ENCODE results near the gene TRAIP.
A peak's percentile ranks its signal among the peaks of the same experiment; 100 is the strongest.

The TRAIP gene

DNA sequence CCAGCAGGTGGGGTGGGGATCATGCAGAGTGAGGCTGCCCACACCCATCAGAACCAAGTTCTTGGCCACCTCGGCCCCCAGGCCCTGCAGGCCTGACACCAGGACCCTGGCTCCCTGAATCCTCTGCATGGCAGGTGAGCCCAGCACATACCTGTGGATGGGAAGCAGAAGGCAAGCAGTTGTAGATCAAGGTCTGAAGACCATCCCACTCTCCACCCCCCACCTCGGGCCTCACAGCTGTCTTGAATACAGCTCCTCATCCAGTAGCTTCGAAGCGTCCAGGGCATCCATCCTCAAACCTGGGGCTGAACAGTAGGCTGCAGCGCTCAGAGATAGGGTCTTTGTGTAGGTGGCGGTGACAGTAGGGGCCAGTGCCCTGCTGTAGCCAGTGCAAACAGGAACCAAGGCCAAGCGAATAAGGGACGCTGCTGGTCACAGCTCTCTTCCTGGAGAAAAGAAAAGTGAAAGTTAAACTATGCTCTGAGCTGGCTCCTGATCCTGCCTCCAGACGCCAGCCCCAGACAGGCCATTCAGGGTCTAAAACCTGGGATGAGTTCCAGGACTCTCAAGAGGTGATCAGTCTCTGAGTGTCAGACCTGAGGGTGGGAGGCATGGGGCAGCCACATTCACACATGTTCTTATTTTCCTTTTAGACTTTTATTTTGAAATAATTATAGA, 42.7 kb downstream of the TRAIP start, which contains the start of gene UBA7:
Gene UBA7 (minus strand): TSS at position 457 of the 678 bp plus-strand sequence. CDS start 166 bp downstream, at position 291.
- Histone ChIP-seq H3K4me3 (replicated peaks; ENCODE audit: low read depth, low read length) (peak within 1 kb of the TSS; percentile 62), H3K27me3 (replicated peaks; ENCODE audit: control insufficient read depth, insufficient read depth, low read length) (no peaks in the 10 kb centered on the region), H3K36me3 (ENCODE audit: control insufficient read depth, insufficient read depth, low read length) (peaks cover 15% of the 10 kb centered on the region)
- DNase-seq (ENCODE audit: extremely low read depth, insufficient read length) = peak; percentile 57
- TF ChIP-seq, protein P1, sequence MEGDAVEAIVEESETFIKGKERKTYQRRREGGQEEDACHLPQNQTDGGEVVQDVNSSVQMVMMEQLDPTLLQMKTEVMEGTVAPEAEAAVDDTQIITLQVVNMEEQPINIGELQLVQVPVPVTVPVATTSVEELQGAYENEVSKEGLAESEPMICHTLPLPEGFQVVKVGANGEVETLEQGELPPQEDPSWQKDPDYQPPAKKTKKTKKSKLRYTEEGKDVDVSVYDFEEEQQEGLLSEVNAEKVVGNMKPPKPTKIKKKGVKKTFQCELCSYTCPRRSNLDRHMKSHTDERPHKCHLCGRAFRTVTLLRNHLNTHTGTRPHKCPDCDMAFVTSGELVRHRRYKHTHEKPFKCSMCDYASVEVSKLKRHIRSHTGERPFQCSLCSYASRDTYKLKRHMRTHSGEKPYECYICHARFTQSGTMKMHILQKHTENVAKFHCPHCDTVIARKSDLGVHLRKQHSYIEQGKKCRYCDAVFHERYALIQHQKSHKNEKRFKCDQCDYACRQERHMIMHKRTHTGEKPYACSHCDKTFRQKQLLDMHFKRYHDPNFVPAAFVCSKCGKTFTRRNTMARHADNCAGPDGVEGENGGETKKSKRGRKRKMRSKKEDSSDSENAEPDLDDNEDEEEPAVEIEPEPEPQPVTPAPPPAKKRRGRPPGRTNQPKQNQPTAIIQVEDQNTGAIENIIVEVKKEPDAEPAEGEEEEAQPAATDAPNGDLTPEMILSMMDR (IDR thresholded peaks at IDR 0.05; ENCODE audit: insufficient read depth, low read length, poor library complexity, severe bottlenecking) = no peak

DNA sequence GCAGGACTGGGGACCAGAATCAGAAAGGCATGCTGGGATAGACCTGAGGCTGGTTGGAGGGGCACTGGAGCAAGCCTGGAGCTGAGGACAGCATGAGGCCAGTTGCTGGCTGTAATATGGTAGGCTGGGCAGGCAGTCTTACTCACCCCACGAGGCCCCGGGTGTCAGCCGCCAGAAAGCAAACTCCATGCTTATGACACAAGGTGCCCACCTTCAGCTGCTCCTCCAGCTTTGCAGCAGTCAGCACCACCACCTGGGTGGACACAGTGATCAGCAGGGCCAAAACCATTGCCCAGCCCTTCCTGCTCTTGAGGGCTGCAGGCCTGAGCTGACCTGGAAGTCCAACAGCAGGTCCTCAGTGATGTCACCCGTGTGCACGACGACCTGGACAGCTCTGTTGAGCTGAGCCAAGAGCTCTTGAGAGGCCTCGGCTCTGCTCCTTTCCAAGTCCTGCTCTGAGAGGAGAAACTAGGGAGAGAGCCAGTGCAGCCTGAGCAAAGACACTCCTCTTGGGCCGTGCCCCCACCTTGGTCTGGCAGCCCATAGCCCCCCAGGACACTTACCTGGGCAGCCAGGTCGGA, 43.4 kb downstream of the TRAIP start:
- Histone ChIP-seq H3K4me3 (replicated peaks; ENCODE audit: low read depth, low read length) (peak overlapping the region; percentile 62), H3K27me3 (replicated peaks; ENCODE audit: control insufficient read depth, insufficient read depth, low read length) (no peaks in the 10 kb centered on the region), H3K36me3 (ENCODE audit: control insufficient read depth, insufficient read depth, low read length) (peaks cover 15% of the 10 kb centered on the region)
- TF ChIP-seq, protein P1 (IDR thresholded peaks at IDR 0.05; ENCODE audit: insufficient read depth, low read length, poor library complexity, severe bottlenecking) = no peak
- no peak for DNase-seq (ENCODE audit: extremely low read depth, insufficient read length)

DNA sequence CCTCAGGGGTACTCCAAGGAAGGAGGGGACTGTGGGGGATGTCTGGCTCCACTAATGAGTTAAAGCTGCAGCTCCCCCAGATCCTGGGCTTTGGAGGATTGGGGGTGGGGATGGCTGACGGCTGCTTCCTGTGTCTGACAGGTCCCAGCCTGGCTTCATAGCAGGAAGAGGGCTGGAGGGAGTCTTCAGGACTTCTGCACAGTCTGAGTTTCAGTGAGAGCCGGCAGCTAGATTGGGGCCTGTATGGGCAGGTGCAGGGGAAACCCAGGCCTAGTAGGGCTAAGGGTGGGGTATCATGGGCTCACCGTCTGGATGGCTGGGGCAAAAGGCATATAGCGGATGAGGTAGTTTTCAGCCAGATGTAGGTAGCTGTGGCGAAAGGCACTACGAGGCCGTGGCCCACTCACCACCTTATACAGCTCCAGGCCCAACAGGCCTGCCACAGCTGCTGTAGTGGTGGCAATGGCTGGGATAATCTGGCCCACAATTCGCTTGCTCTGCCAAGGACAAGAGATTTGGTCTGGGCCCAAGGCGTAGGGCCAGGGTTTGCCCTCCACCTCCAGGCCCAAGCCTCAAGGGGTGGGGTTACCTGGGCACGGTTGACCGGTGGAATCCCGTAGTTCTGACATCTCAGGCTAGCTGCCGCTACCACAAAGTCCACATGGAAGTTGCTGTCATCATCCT, 48.8 kb downstream of the TRAIP start:
- no peaks in the 10 kb centered on the region for H3K27me3 ChIP-seq (replicated peaks; ENCODE audit: control insufficient read depth, insufficient read depth, low read length)
- TF ChIP-seq, protein P1 (IDR thresholded peaks at IDR 0.05; ENCODE audit: insufficient read depth, low read length, poor library complexity, severe bottlenecking) = no peak
- peak; percentile 27 for DNase-seq (ENCODE audit: extremely low read depth, insufficient read length)
- no peak overlapping the region for H3K4me3 ChIP-seq (replicated peaks; ENCODE audit: low read depth, low read length)
- peaks cover 15% of the 10 kb centered on the region for H3K36me3 ChIP-seq (ENCODE audit: control insufficient read depth, insufficient read depth, low read length)

DNA sequence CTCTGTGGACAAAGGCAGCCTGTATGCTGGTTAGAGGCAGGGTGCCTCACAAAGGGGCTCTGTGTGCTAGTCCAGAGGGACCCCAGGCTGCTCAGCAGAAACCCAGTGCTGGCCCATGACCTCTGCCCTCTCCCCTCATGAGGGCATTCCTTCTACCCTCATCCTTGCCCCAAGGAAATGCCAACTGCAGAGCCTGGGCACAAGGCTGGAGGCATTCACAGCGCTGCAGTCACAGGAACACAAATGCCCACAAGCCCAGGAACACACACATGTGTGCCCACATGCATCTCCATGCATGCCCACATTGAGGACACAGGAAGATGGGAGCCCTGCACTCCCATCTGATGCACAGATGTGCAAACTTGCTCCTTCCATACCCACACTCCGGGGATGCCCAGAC, 49.5 kb downstream of the TRAIP start:
- peaks cover 10% of the 10 kb centered on the region for H3K36me3 ChIP-seq (ENCODE audit: control insufficient read depth, insufficient read depth, low read length)
- H3K4me3 ChIP-seq (replicated peaks; ENCODE audit: low read depth, low read length) = no peak overlapping the region
- no peak for DNase-seq (ENCODE audit: extremely low read depth, insufficient read length)
- TF ChIP-seq, protein P1 (IDR thresholded peaks at IDR 0.05; ENCODE audit: insufficient read depth, low read length, poor library complexity, severe bottlenecking) = no peak
- H3K27me3 ChIP-seq (replicated peaks; ENCODE audit: control insufficient read depth, insufficient read depth, low read length) = no peaks in the 10 kb centered on the region

DNA sequence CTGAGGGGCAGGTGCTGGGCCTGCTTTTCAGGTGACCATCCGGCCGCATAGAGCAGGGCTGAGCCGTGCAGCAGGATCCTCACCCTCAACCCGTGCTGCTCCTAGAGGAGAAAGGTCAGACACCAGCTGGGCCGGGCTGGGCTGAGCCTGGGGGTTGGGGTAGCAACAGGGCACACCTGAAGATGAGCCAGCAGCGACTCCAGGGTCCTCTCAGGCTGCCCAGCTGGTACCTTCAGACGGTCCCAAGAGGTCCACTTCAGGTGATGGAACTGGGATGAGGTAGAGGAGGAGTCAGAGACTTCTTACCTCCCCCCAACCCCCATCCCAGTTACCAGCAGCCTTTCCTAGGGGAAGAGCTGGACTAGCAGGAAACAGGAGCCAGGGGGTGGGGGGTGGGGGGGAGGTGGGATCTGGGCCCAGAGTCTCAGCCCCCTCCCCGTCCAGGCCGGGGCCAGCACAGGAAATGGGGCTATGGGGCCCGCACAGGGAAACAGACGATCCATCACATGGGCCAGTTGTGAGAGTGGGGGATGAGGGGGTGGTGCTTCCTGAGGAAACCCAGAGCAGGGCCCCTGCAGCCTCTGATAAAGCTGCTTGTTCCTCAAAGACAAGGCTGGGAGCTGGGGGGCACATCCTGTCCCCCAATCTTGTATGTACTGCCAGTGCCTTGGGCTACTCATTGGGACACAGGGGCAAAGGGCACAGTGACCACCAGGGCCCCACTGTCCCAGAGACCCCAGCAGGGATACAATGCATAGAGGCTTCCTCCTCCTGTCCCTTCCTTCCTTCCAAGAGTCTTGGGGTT, 50.3 kb downstream of the TRAIP start:
- TF ChIP-seq, protein P1 (IDR thresholded peaks at IDR 0.05; ENCODE audit: insufficient read depth, low read length, poor library complexity, severe bottlenecking) = no peak
- Histone ChIP-seq H3K27me3 (replicated peaks; ENCODE audit: control insufficient read depth, insufficient read depth, low read length) (no peaks in the 10 kb centered on the region), H3K4me3 (replicated peaks; ENCODE audit: low read depth, low read length) (peak overlapping the region; percentile 14; the same call in 1 of the 2 replicates), H3K36me3 (ENCODE audit: control insufficient read depth, insufficient read depth, low read length) (peaks cover 6% of the 10 kb centered on the region)
- DNase-seq (ENCODE audit: extremely low read depth, insufficient read length) = peak; percentile 44
